K562 (cell line): ENCODE results near the gene TMX3. TPM values are rescaled to one million over a fixed set of nuclear protein-coding genes. Genes with fewer than 3 reads are reported as not detected.

Source experiments
- ATAC-seq: fragments of 200-7000 bp; cut with Tn5 transposase; 3 replicates; pipeline ENCODE4 v1.9.1; 2020; ENCODE audit warnings: moderate library complexity
- BruUV-seq: library from RNA; stranded (reverse); fragments of 400-500 nt; replicated peaks from 2 replicates; lab custom pipeline; 2021; lab: Mats Ljungman, UMichigan
- CTCF ChIA-PET: fragments of 300-600 bp; formaldehyde crosslinking; extraction: SDS; loops from one replicate; lab custom pipeline; 2021; ENCODE audit warnings: low intra/inter-chr PET ratio; lab: Yijun Ruan, JAX
- POLR2A ChIA-PET: fragments of 300-600, 350-650 bp; sonication (Branson Sonifier 250); formaldehyde crosslinking; extraction: SDS; loops from one replicate; lab custom pipeline; 2021; ENCODE audit warnings: antibody characterized with exemption, inconsistent platforms; lab: Yijun Ruan, JAX
- DNase-seq, 4 experiments: peaks; one replicate each; pipeline versions ENCODE4 v3.0.0 to v3.0.0-alpha.2; 2011 to 2018; ENCODE audit warnings: low spot score in 3 of 4, mixed read lengths in 3 of 4; ENCODE audit errors: extremely low read depth in 1 of 4
- FAIRE-seq: peaks from 2 replicates; lab custom pipeline; 2011; peaks lifted over from hg19 to GRCh38; lab: Jason Lieb, UNC
- H2AFZ ChIP-seq: 2 replicates; pipeline ENCODE4 v1.6.0; 2011; ENCODE audit warnings: low read depth, low read length, control low read depth, inconsistent platforms
- H3K27ac ChIP-seq: fragments of 200-600 bp; 3 replicates; pipeline ENCODE4 v1.8.0; 2011; ENCODE audit warnings: low read depth, mild to moderate bottlenecking, control low read depth, inconsistent platforms, low read length, moderate library complexity, mixed read lengths; ENCODE audit errors: extremely low read depth
- H3K27me3 ChIP-seq, 2 experiments: fragments of 300-600 bp in 1 of 2; 2 replicates in 1 of 2; 3 replicates in 1 of 2; pipeline versions ENCODE4 v1.6.0 to v1.8.0; 2011; ENCODE audit warnings: inconsistent platforms in 2 of 2, low read length in 2 of 2, mild to moderate bottlenecking in 1 of 2, mixed read lengths in 1 of 2, moderate library complexity in 1 of 2; ENCODE audit not compliant: control insufficient read depth in 2 of 2, insufficient read depth in 2 of 2
- H3K36me3 ChIP-seq: fragments of 300-600 bp; 3 replicates; pipeline ENCODE4 v1.8.0; 2011; ENCODE audit warnings: mild to moderate bottlenecking, low read length, inconsistent platforms; ENCODE audit not compliant: control insufficient read depth, insufficient read depth
- H3K4me1 ChIP-seq, 2 experiments: fragments of 200-600 bp in 1 of 2; replicated peaks in 1 of 2; 2 replicates in 1 of 2; 3 replicates in 1 of 2; pipeline versions ENCODE4 v1.5.1 to v1.8.0; 2011; ENCODE audit warnings: inconsistent platforms in 2 of 2, low read length in 2 of 2, mild to moderate bottlenecking in 1 of 2, mixed read lengths in 1 of 2, moderate library complexity in 1 of 2; ENCODE audit not compliant: control insufficient read depth in 2 of 2, insufficient read depth in 2 of 2
- H3K4me2 ChIP-seq: 2 replicates; pipeline ENCODE4 v1.6.1; 2011; ENCODE audit warnings: low read length, control low read depth, inconsistent platforms, mixed read lengths; ENCODE audit not compliant: insufficient read depth
- H3K4me3 ChIP-seq: fragments of 200-600 bp; sonication (generic), shearing (Covaris generic); 2 replicates; pipeline ENCODE4 v1.5.1; 2016; ENCODE audit warnings: control low read depth, inconsistent platforms
- H3K79me2 ChIP-seq: fragments of 200-600 bp; 3 replicates; pipeline ENCODE4 v1.8.0; 2011; ENCODE audit warnings: low read length, inconsistent platforms; ENCODE audit not compliant: control insufficient read depth, insufficient read depth
- H3K9ac ChIP-seq, 2 experiments: 2 replicates each; pipeline versions ENCODE4 v1.6.0 to v1.6.1; 2011; ENCODE audit warnings: low read depth in 2 of 2, low read length in 2 of 2, control low read depth in 1 of 2, inconsistent platforms in 1 of 2, mild to moderate bottlenecking in 1 of 2, mixed read lengths in 1 of 2; ENCODE audit not compliant: insufficient read depth in 1 of 2
- H3K9me1 ChIP-seq: one replicate; pipeline ENCODE4 v1.6.0; 2011; ENCODE audit warnings: inconsistent platforms, mild to moderate bottlenecking, low read length, moderate library complexity; ENCODE audit not compliant: control insufficient read depth, insufficient read depth
- H3K9me3 ChIP-seq: replicated peaks from 2 replicates; pipeline ENCODE4 v1.5.1; 2011; ENCODE audit warnings: low read depth, low read length, inconsistent platforms; ENCODE audit not compliant: control insufficient read depth, insufficient read depth
- H4K20me1 ChIP-seq: replicated peaks from 2 replicates; pipeline ENCODE4 v1.6.1; 2011; ENCODE audit warnings: low read length, inconsistent platforms, mixed read lengths; ENCODE audit not compliant: control insufficient read depth, insufficient read depth
- BCL6 ChIP-seq: fragments of 250-450 bp; sonication (Bioruptor Pico); IDR thresholded peaks from 2 replicates; pipeline ENCODE4 v1.4.0; 2020
- C11orf30 ChIP-seq: fragments of 450-650 bp; IDR thresholded peaks from 2 replicates; pipeline ENCODE4 v1.6.1; 2016; ENCODE audit warnings: low read depth, mild to moderate bottlenecking
- CHD4 ChIP-seq: fragments of 200-600 bp; sonication (generic); IDR thresholded peaks from 3 replicates; pipeline ENCODE4 v1.6.1; 2012; ENCODE audit warnings: low read depth, mild to moderate bottlenecking, mixed read lengths, low read length, inconsistent platforms; ENCODE audit not compliant: insufficient read depth, insufficient replicate concordance, poor library complexity, severe bottlenecking
- CUX1 ChIP-seq: fragments of 200-800 bp; sonication (Bioruptor generic); IDR thresholded peaks from 2 replicates; pipeline ENCODE4 v1.6.1; 2016; ENCODE audit warnings: missing genetic modification characterization, missing compliant biosample characterization
- FOXA1 ChIP-seq: fragments of 450-650 bp; IDR thresholded peaks from 2 replicates; pipeline ENCODE4 v1.6.1; 2016; ENCODE audit warnings: mild to moderate bottlenecking, borderline replicate concordance
- FOXA3 ChIP-seq, 2 experiments: fragments of 450-650 bp in 1 of 2; sonication (generic) in 1 of 2; formaldehyde crosslinking; IDR thresholded peaks in 1 of 2; conservative IDR thresholded peaks in 1 of 2; 2 replicates each; pipeline versions ENCODE4 v1.4.0 to v1.8.0; 2020 to 2022; ENCODE audit warnings: mild to moderate bottlenecking in 2 of 2, missing genetic modification reagents in 1 of 2
- GABPB2 ChIP-seq: fragments of 250-450 bp; sonication (Bioruptor Pico); conservative IDR thresholded peaks from 2 replicates; pipeline ENCODE4 v1.5.1; 2021; ENCODE audit warnings: mild to moderate bottlenecking
- KLF10 ChIP-seq: fragments of 250-450 bp; sonication (Bioruptor Pico); IDR thresholded peaks from 2 replicates; pipeline ENCODE4 v1.6.1; 2021; ENCODE audit warnings: matching md5 sums
- RFX1 ChIP-seq: fragments of 450-650 bp; IDR thresholded peaks from 2 replicates; pipeline ENCODE4 v1.6.1; 2016; ENCODE audit warnings: mild to moderate bottlenecking, moderate library complexity
- SMC3 ChIP-seq: conservative IDR thresholded peaks from 2 replicates; pipeline ENCODE4 v1.6.1; 2011; ENCODE audit warnings: low read depth, low read length, improper control_type of control experiment; ENCODE audit not compliant: insufficient read depth
- TAL1 ChIP-seq: fragments of 450-650 bp; IDR thresholded peaks from 2 replicates; pipeline ENCODE4 v1.6.1; 2016; ENCODE audit warnings: mild to moderate bottlenecking
- TCFL5 ChIP-seq: fragments of 250-450 bp; sonication (Bioruptor Pico); conservative IDR thresholded peaks from 2 replicates; pipeline ENCODE4 v1.6.1; 2021; ENCODE audit warnings: mild to moderate bottlenecking, moderate library complexity, matching md5 sums
- TGIF2 ChIP-seq: sonication (generic); formaldehyde crosslinking; IDR thresholded peaks from 2 replicates; pipeline ENCODE4 v1.8.1; 2022; ENCODE audit warnings: mild to moderate bottlenecking, missing genetic modification reagents, moderate library complexity
- THAP7 ChIP-seq: fragments of 250-450 bp; sonication (Bioruptor Pico); IDR thresholded peaks from 2 replicates; pipeline ENCODE4 v1.5.0; 2021
- ZBTB8A ChIP-seq: fragments of 450-650 bp; IDR thresholded peaks from 2 replicates; pipeline ENCODE4 v1.6.1; 2018; ENCODE audit warnings: mild to moderate bottlenecking, moderate library complexity; ENCODE audit not compliant: partially characterized antibody
- ZNF23 ChIP-seq: fragments of 250-450 bp; sonication (Bioruptor Pico); IDR thresholded peaks from 2 replicates; pipeline ENCODE4 v1.4.0; 2020; ENCODE audit warnings: mild to moderate bottlenecking
- ZNF75A ChIP-seq: fragments of 450-650 bp; formaldehyde crosslinking; IDR thresholded peaks from 2 replicates; pipeline ENCODE4 v1.4.0; 2020; ENCODE audit warnings: mild to moderate bottlenecking
- WGBS: fragments of 100-300 bp; shearing (Covaris generic); methylation state at CpG from one replicate; pipeline ENCODE4 v1.1.6; 2016; ENCODE audit warnings: low coverage, mixed read lengths; ENCODE audit not compliant: insufficient coverage; ENCODE audit errors: missing lambda C conversion rate; 5-methylcytosine and 5-hydroxymethylcytosine counted together
- in situ Hi-C: fragments of 300-500 bp; cut with MboI; formaldehyde crosslinking; loops from 4 replicates; pipeline ENCODE4 v1.15.0; 2018; ENCODE audit warnings: inconsistent platforms, mixed read lengths
- intact Hi-C: fragments of 100-400 bp; cut with micrococcal nuclease; formaldehyde crosslinking; loops from 2 replicates; pipeline ENCODE4 v1.14.2; 2022
- polyA plus RNA-seq, 8 experiments: library from polyadenylated mRNA; depleted of rRNA in 4 of 8; stranded (reverse) in 5 of 8; unstranded in 3 of 8; fragments of >200 nt; fragmentation: Nextera tagmentation in 2 of 8; fragmentation: Illumina TruSeq in 1 of 8; extraction: Ambion mirVana in 2 of 8; extraction: Trizol in 1 of 8; gene quantifications; 2 replicates each; pipeline versions ENCODE4 v1.2.1 to v1.2.3, GENCODE V29; 2011 to 2014; ENCODE audit warnings: inconsistent platforms in 1 of 8, missing spikeins in 1 of 8
- total RNA-seq, 7 experiments: library from RNA; depleted of rRNA in 6 of 7; stranded (reverse); fragments of >200 nt in 6 of 7; fragmentation: Illumina TruSeq in 2 of 7; extraction: Trizol in 2 of 7; gene quantifications; 2 replicates each; pipeline versions ENCODE4 v1.2.1 to v1.2.3, GENCODE V29; 2011 to 2021; ENCODE audit warnings: low replicate concordance in 1 of 7

The TMX3 gene
- total and polyA plus RNA-seq, 9 of the 15 experiments (the other 6 are each of a cell fraction or from before 2014, with no cell fraction given), result 13.2 to 40.5 (median 20.7) TPM

- no peak for TF ChIP-seq CUX1
- TF ChIP-seq THAP7 (CRISPR knock-in tag), result no peak
These were observed 42.2 kb upstream of the TMX3 start (continued) for GRCh38 chr18:68757126-68757525.

DNA sequence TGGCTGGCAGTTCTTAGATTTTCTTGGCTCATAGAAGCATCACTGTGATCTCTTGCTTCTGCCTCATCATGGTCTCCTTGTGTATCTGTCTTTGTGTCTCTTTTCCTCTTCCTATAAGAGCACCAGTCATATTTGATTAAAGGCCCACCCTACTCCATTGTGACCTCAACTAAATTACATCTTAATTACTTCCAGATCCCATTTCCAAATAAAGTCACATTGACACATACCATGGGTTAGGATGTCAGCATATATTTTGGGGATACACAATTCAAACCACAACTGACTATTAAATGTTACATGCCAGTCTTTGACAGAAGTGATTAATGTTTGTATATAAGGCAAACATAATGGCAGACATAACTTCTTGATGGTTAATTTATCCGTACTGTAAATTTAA, 27.3 kb upstream of the TMX3 start:
- intact Hi-C loops (no loop called here), in situ Hi-C loops (no loop called here)
- Histone ChIP-seq H3K9me1 (no peaks in the 10 kb centered on the region), H3K4me1 (no peaks in the 10 kb centered on the region), H4K20me1 (no peaks in the 10 kb centered on the region), H3K9ac (no peak overlapping the region), H3K9me3 (no peaks in the 10 kb centered on the region), H2AFZ (no peak overlapping the region), H3K27me3 (no peaks in the 10 kb centered on the region), H3K79me2 (no peaks in the 10 kb centered on the region), H3K4me3 (no peak overlapping the region), H3K36me3 (no peaks in the 10 kb centered on the region), H3K27ac (no peak overlapping the region), H3K4me2 (no peak overlapping the region)
- TF ChIP-seq BCL6 (CRISPR knock-in tag), result no peak
- TF ChIP-seq TGIF2 (CRISPR knock-in tag), result no peak
- TF ChIP-seq GABPB2 (CRISPR knock-in tag), result no peak
- no peak for TF ChIP-seq FOXA1
- no peak for TF ChIP-seq RFX1
- no peak for TF ChIP-seq TAL1
- TF ChIP-seq C11orf30, result no peak
- no peak for TF ChIP-seq ZNF75A (CRISPR knock-in tag)
- no peak for TF ChIP-seq SMC3
- TF ChIP-seq CHD4, result no peak
- no peak for TF ChIP-seq KLF10 (CRISPR knock-in tag)
- no peak for TF ChIP-seq TCFL5 (CRISPR knock-in tag)
- no peak for TF ChIP-seq ZBTB8A
- no peak for TF ChIP-seq FOXA3 (CRISPR knock-in tag; conservative IDR thresholded peaks at IDR 0.05 in 1 of 2, IDR thresholded peaks at IDR 0.05 in 1 of 2)
- no peak for TF ChIP-seq ZNF23 (CRISPR knock-in tag)
- ATAC-seq, result no peak
- WGBS, result 0% methylated on average over 1 of the region's 1 CpG
- no peak for DNase-seq
- BruUV-seq, result no TSS peak
- no peak for FAIRE-seq
- ChIA-PET CTCF (no interaction called here), POLR2A (no interaction called here)
